IMR-90 (cell line): ENCODE data around the gene SOX11. TPM values are rescaled to one million over a fixed set of nuclear protein-coding genes. Genes with fewer than 3 reads are reported as not detected.

Source experiments
- ATAC-seq: fragments of 200-7000 bp; cut with Tn5 transposase; 2 replicates; pipeline ENCODE4 v1.9.1; 2020; ENCODE audit warnings: low read depth, mild to moderate bottlenecking, moderate library complexity
- Bru-seq: library from RNA; stranded (reverse); fragments of 400-500 nt; gene quantifications from one replicate; lab custom pipeline; 2021; lab: Mats Ljungman, UMichigan
- BruChase-seq, 2 experiments: library from RNA; stranded (reverse); fragments of 400-500 nt; gene quantifications; one replicate each; lab custom pipeline; 2021; lab: Mats Ljungman, UMichigan
- BruUV-seq: library from RNA; stranded (reverse); fragments of 400-500 nt; replicated peaks from 2 replicates; lab custom pipeline; 2021; lab: Mats Ljungman, UMichigan
- CTCF ChIA-PET: fragments of 300-600 bp; formaldehyde crosslinking; extraction: SDS; loops from one replicate; lab custom pipeline; 2021; ENCODE audit warnings: antibody characterized with exemption; lab: Yijun Ruan, JAX
- POLR2A ChIA-PET: fragments of 300-600 bp; sonication (Branson Sonifier 250); formaldehyde crosslinking; loops from one replicate; lab custom pipeline; 2022; ENCODE audit warnings: antibody characterized with exemption; ENCODE audit not compliant: unreplicated experiment; lab: Charles Lee
- DNase-seq: peaks from one replicate; pipeline ENCODE4 v3.0.0; 2013
- H2AFZ ChIP-seq: replicated peaks from 2 replicates; pipeline ENCODE3; 2013; ENCODE audit warnings: low read length, mild to moderate bottlenecking; ENCODE audit not compliant: poor library complexity
- H2AK5ac ChIP-seq: 2 replicates; pipeline ENCODE4 v1.6.1; 2013; ENCODE audit warnings: low read depth, low read length, inconsistent platforms
- H2AK9ac ChIP-seq: replicated peaks from 2 replicates; pipeline ENCODE3; 2013; ENCODE audit warnings: mild to moderate bottlenecking, low read depth, low read length, moderate library complexity; ENCODE audit not compliant: poor library complexity
- H2BK120ac ChIP-seq: 2 replicates; pipeline ENCODE4 v1.6.1; 2013; ENCODE audit warnings: low read depth, low read length, inconsistent platforms
- H2BK15ac ChIP-seq: 3 replicates; pipeline ENCODE4 v1.6.1; 2013; ENCODE audit warnings: low read depth, low read length, inconsistent platforms
- H2BK20ac ChIP-seq: 2 replicates; pipeline ENCODE4 v1.6.1; 2013; ENCODE audit warnings: low read depth, mild to moderate bottlenecking, inconsistent platforms, low read length, moderate library complexity
- H2BK5ac ChIP-seq: 2 replicates; pipeline ENCODE4 v1.6.1; 2013; ENCODE audit warnings: mild to moderate bottlenecking, low read depth, low read length, inconsistent platforms; ENCODE audit not compliant: poor library complexity, severe bottlenecking
- H3K14ac ChIP-seq: replicated peaks from 2 replicates; pipeline ENCODE4 v1.6.1; 2013; ENCODE audit warnings: low read depth, low read length, inconsistent platforms
- H3K18ac ChIP-seq: 2 replicates; pipeline ENCODE4 v1.6.1; 2013; ENCODE audit warnings: low read depth, low read length, control low read depth
- H3K23ac ChIP-seq: 2 replicates; pipeline ENCODE4 v1.6.1; 2013; ENCODE audit warnings: low read depth, low read length, inconsistent platforms
- H3K27ac ChIP-seq: 2 replicates; pipeline ENCODE4 v1.5.1; 2013; ENCODE audit warnings: mild to moderate bottlenecking, control low read depth, low read length; ENCODE audit not compliant: insufficient read depth
- H3K27me3 ChIP-seq: 2 replicates; pipeline ENCODE4 v1.6.1; 2013; ENCODE audit warnings: low read length; ENCODE audit not compliant: control insufficient read depth, insufficient read depth
- H3K36me3 ChIP-seq: 2 replicates; pipeline ENCODE4 v1.6.1; 2013; ENCODE audit warnings: low read length, mixed read lengths; ENCODE audit not compliant: control insufficient read depth, insufficient read depth
- H3K4ac ChIP-seq: 2 replicates; pipeline ENCODE4 v1.6.1; 2013; ENCODE audit warnings: low read depth, low read length, inconsistent platforms
- H3K4me1 ChIP-seq: 2 replicates; pipeline ENCODE4 v1.6.1; 2013; ENCODE audit warnings: low read length, mixed read lengths; ENCODE audit not compliant: control insufficient read depth, insufficient read depth
- H3K4me2 ChIP-seq: 2 replicates; pipeline ENCODE4 v1.6.1; 2013; ENCODE audit warnings: low read depth, mild to moderate bottlenecking, control low read depth, low read length, moderate library complexity
- H3K4me3 ChIP-seq: 2 replicates; pipeline ENCODE4 v1.5.1; 2013; ENCODE audit warnings: low read depth, mild to moderate bottlenecking, control low read depth, low read length, moderate library complexity; ENCODE audit not compliant: insufficient read depth
- H3K56ac ChIP-seq: 2 replicates; pipeline ENCODE4 v1.6.1; 2013; ENCODE audit warnings: low read length, inconsistent platforms; ENCODE audit not compliant: insufficient read depth; ENCODE audit errors: extremely low read depth
- H3K79me1 ChIP-seq, 2 experiments: 2 replicates each; pipeline ENCODE4 v1.6.1; 2013; ENCODE audit warnings: low read length in 2 of 2, inconsistent platforms in 1 of 2, low read depth in 1 of 2
- H3K9ac ChIP-seq: 2 replicates; pipeline ENCODE4 v1.6.1; 2013; ENCODE audit warnings: low read depth, low read length, control low read depth
- H3K9me1 ChIP-seq: 2 replicates; pipeline ENCODE4 v1.6.1; 2013; ENCODE audit warnings: low read length, inconsistent platforms; ENCODE audit not compliant: insufficient read depth
- H3K9me3 ChIP-seq: 2 replicates; pipeline ENCODE4 v1.6.1; 2013; ENCODE audit warnings: low read length; ENCODE audit not compliant: control insufficient read depth, insufficient read depth
- H4K20me1 ChIP-seq: 2 replicates; pipeline ENCODE4 v1.6.1; 2013; ENCODE audit warnings: low read length, inconsistent platforms; ENCODE audit not compliant: insufficient read depth
- H4K5ac ChIP-seq: 2 replicates; pipeline ENCODE4 v1.6.1; 2013; ENCODE audit warnings: mild to moderate bottlenecking, low read depth, low read length, control low read depth
- H4K8ac ChIP-seq, 2 experiments: 2 replicates each; pipeline ENCODE4 v1.6.1; 2013; ENCODE audit warnings: low read depth in 2 of 2, low read length in 2 of 2, control low read depth in 1 of 2, inconsistent platforms in 1 of 2
- H4K91ac ChIP-seq: 2 replicates; pipeline ENCODE4 v1.6.1; 2013; ENCODE audit warnings: low read depth, low read length, inconsistent platforms; ENCODE audit not compliant: insufficient read depth
- CTCF ChIP-seq: conservative IDR thresholded peaks from 2 replicates; pipeline ENCODE4 v1.5.1; 2012; ENCODE audit warnings: mild to moderate bottlenecking, low read depth, low read length, improper control_type of control experiment
- FOS ChIP-seq: fragments of 150-350 bp; IDR thresholded peaks from 2 replicates; pipeline ENCODE4 v1.6.1; 2016; ENCODE audit warnings: low read depth, low read length
- MAFK ChIP-seq: IDR thresholded peaks from 2 replicates; pipeline ENCODE4 v1.6.1; 2012; ENCODE audit warnings: low read depth, low read length, improper control_type of control experiment
- MAZ ChIP-seq: IDR thresholded peaks from 2 replicates; pipeline ENCODE4 v1.6.1; 2012; ENCODE audit warnings: low read depth, mild to moderate bottlenecking, low read length, improper control_type of control experiment, moderate library complexity, borderline replicate concordance
- MXI1 ChIP-seq: IDR thresholded peaks from 2 replicates; pipeline ENCODE4 v1.6.1; 2012; ENCODE audit warnings: low read depth, mild to moderate bottlenecking, low read length, moderate library complexity, borderline replicate concordance
- POLR2A ChIP-seq: IDR thresholded peaks from 2 replicates; pipeline ENCODE4 v1.6.1; 2012; ENCODE audit warnings: mild to moderate bottlenecking, low read depth, low read length
- RCOR1 ChIP-seq: IDR thresholded peaks from 2 replicates; pipeline ENCODE4 v1.6.1; 2012; ENCODE audit warnings: mild to moderate bottlenecking, low read length, improper control_type of control experiment; ENCODE audit not compliant: insufficient replicate concordance
- RFX5 ChIP-seq: IDR thresholded peaks from 2 replicates; pipeline ENCODE4 v1.8.0; 2012; ENCODE audit warnings: low read depth, mild to moderate bottlenecking, low read length, moderate library complexity
- SMC3 ChIP-seq: fragments of 150-350 bp; IDR thresholded peaks from 2 replicates; pipeline ENCODE4 v1.6.1; 2016; ENCODE audit warnings: low read depth, mild to moderate bottlenecking, antibody characterized with exemption, low read length, moderate library complexity
- WGBS, 2 experiments: methylation state at CpG; one replicate each; pipeline versions ENCODE4 v1.1.5 to v1.1.7; 2013; ENCODE audit warnings: missing lambda C conversion rate in 2 of 2; ENCODE audit not compliant: insufficient read length in 1 of 2; ENCODE audit errors: extremely low coverage in 2 of 2; 5-methylcytosine and 5-hydroxymethylcytosine counted together
- dilution Hi-C: fragments of 300-500 bp; cut with HindIII; formaldehyde crosslinking; loops from one replicate; pipeline ENCODE4 v1.14.3; 2018; ENCODE audit warnings: low sequenced_read_pairs; ENCODE audit not compliant: unreplicated experiment
- in situ Hi-C: fragments of 300-500 bp; cut with MboI; formaldehyde crosslinking; loops from 3 replicates; pipeline ENCODE4 v1.14.3; 2019; ENCODE audit warnings: low sequenced_read_pairs, inconsistent platforms, mixed read lengths
- intact Hi-C: fragments of 100-400 bp; cut with micrococcal nuclease; formaldehyde crosslinking; loops from 2 replicates; pipeline ENCODE4 v1.10.0; 2022
- long read RNA-seq: library from polyadenylated mRNA; unstranded; transcript quantifications from one replicate; pipeline ENCODE4 v2.0.0, GENCODE V29; 2021; ENCODE audit not compliant: unreplicated experiment
- polyA plus RNA-seq, 3 experiments: library from polyadenylated mRNA; depleted of rRNA; stranded (reverse); fragments of >200 nt; gene quantifications; 2 replicates each; pipeline ENCODE4 v1.2.3, GENCODE V29; 2012; ENCODE audit warnings: low replicate concordance in 1 of 3
- total RNA-seq: library from RNA; depleted of rRNA; stranded (reverse); fragments of >200 nt; gene quantifications from 2 replicates; pipeline ENCODE4 v1.2.3, GENCODE V29; 2012; rRNA removed
- TF ChIP-seq, protein P1 (sequence below): fragments of 150-350 bp; IDR thresholded peaks from 2 replicates; pipeline ENCODE4 v1.6.1; 2017; ENCODE audit warnings: mild to moderate bottlenecking, antibody characterized with exemption, low read length, low read depth
- TF ChIP-seq, protein P2 (sequence below): fragments of 150-350 bp; IDR thresholded peaks from 2 replicates; pipeline ENCODE4 v1.6.1; 2016; ENCODE audit warnings: low read depth, mild to moderate bottlenecking, low read length, moderate library complexity, borderline replicate concordance

Gene SOX11
- 2.2 and 4.7 TPM in 2 replicates for total RNA-seq
- 1.9 and 2.2 TPM in 2 replicates for polyA plus RNA-seq (2012; rRNA removed)
- polyA plus RNA-seq (2012; cell fraction: cytosol; rRNA removed) = 0.78 and 1.3 TPM in 2 replicates
- polyA plus RNA-seq (2012; cell fraction: nucleus; rRNA removed; ENCODE audit: low replicate concordance) = 2.7 and 3.1 TPM in 2 replicates
- percentile 61 among the genes with signal in this experiment for Bru-seq, nascent RNA
- BruChase-seq, experiment 1, labeled RNA remaining after a 6-hour chase = percentile 85 among the genes with signal in this experiment
- percentile 93 among the genes with signal in this experiment for BruChase-seq, experiment 2, labeled RNA remaining after a 2-hour chase
- long read RNA-seq, full-length matches to known transcripts = 8 of 9 reads
- long read RNA-seq, partial matches to known transcripts = 0 of 9 reads
- long read RNA-seq, other reads (novel, unspliced or antisense) = 1 of 9 reads

DNA sequence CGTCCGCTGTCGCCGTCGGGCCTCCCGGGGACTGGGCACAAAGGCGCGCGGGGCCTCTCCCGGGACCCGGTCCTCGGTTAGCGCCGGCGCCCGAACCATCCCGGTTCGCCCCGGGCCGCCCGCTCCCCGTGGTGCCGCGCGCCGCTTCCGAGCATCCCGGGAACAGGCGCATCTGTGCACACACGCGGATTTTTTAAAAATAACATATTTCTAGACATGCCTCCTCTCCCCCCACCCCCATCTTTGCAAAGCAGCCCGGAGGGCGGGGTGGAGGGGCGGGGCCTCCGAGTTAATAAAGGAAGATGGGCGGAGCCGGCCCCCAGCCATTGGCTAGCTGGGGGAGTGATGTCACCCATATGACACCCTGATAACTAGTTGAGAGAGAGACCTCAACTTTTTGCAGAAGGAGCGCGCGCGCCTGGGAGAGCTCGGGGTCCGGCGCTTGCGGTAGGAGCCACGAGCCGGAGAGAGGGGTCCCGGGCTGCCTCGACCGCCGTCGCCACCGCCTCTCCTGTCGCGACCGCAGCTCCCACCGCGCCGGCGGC lies at the start of gene SOX11:
SOX11 (plus strand) TSS at position 400 of the 545 bp plus-strand sequence. CDS start 338 bp downstream, outside the sequence.
- POLR2A ChIA-PET = no interaction called here
- Histone ChIP-seq H4K91ac (peak within 1 kb of the TSS; percentile 32; the same call in 1 of the 2 replicates), H3K23ac (peak within 1 kb of the TSS; percentile 92), H3K4me2 (peak within 1 kb of the TSS; percentile 90), H3K56ac (peak within 1 kb of the TSS; percentile 94), H2AK5ac (peak within 1 kb of the TSS; percentile 30; the same call in 1 of the 2 replicates), H3K4ac (peak within 1 kb of the TSS; percentile 64; the same call in 1 of the 2 replicates), H2BK120ac (peak within 1 kb of the TSS; percentile 29), H2AK9ac (peak within 1 kb of the TSS; percentile 80), H2AFZ (peak within 1 kb of the TSS; percentile 89), H3K9me1 (no peaks in the 10 kb centered on the region), H3K79me1 (peaks cover 0 to 8% of the 10 kb centered on the region in 2 experiments; a peak in 2 of 4 replicates), H3K18ac (0 out of 2 replicates have a peak within 1 kb of the TSS, but pooled peaks have one; percentile 31), H3K4me1 (peaks cover 1% of the 10 kb centered on the region; the same call in 1 of the 2 replicates), H3K27me3 (no peaks in the 10 kb centered on the region), H2BK20ac (0 out of 2 replicates have a peak within 1 kb of the TSS, but pooled peaks have one; percentile 14), H2BK5ac (peak within 1 kb of the TSS; percentile 66), H4K8ac (peak within 1 kb of the TSS in 1 of 2 experiments; percentile 76; a peak in 1 of 4 replicates), H2BK15ac (no peak within 1 kb of the TSS), H4K5ac (no peak within 1 kb of the TSS), H3K9me3 (no peaks in the 10 kb centered on the region), H3K9ac (peak within 1 kb of the TSS; percentile 71), H3K27ac (peak within 1 kb of the TSS; percentile 77), H3K36me3 (no peaks in the 10 kb centered on the region), H3K4me3 (peak within 1 kb of the TSS; percentile 74), H3K14ac (peak within 1 kb of the TSS; percentile 81), H4K20me1 (peaks cover 12% of the 10 kb centered on the region; the same call in 1 of the 2 replicates)
- ATAC-seq = peak; percentile 78
- peak; percentile 95 for DNase-seq
- 0% methylated on average over 2 of the region's 60 CpGs; no CpG with 5 or more reads in 1 of the 2 experiments for WGBS, 2 experiments
- in situ Hi-C loops (no loop called here), dilution Hi-C loops (no loop called here), intact Hi-C loops (loop anchor here (2.0 to 5.0 kb wide), 2 partner anchors 223 to 490 kb away; no protein-coding TSS in a partner anchor)
- CTCF ChIA-PET = interaction anchor here (0.5 kb wide), 1 partner anchor 423 kb away, joined by 3 read pairs; no protein-coding TSS in a partner anchor
- BruUV-seq = no TSS peak
- TF ChIP-seq POLR2A (peak; percentile 91), CTCF (no peak), RCOR1 (no peak), SMC3 (no peak), MXI1 (peak; percentile 33; the same call in 1 of the 2 replicates), FOS (no peak), RFX5 (no peak), MAZ (peak; percentile 88), MAFK (no peak)
- TF ChIP-seq, protein P1, sequence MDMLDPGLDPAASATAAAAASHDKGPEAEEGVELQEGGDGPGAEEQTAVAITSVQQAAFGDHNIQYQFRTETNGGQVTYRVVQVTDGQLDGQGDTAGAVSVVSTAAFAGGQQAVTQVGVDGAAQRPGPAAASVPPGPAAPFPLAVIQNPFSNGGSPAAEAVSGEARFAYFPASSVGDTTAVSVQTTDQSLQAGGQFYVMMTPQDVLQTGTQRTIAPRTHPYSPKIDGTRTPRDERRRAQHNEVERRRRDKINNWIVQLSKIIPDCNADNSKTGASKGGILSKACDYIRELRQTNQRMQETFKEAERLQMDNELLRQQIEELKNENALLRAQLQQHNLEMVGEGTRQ = no peak
- TF ChIP-seq, protein P2, sequence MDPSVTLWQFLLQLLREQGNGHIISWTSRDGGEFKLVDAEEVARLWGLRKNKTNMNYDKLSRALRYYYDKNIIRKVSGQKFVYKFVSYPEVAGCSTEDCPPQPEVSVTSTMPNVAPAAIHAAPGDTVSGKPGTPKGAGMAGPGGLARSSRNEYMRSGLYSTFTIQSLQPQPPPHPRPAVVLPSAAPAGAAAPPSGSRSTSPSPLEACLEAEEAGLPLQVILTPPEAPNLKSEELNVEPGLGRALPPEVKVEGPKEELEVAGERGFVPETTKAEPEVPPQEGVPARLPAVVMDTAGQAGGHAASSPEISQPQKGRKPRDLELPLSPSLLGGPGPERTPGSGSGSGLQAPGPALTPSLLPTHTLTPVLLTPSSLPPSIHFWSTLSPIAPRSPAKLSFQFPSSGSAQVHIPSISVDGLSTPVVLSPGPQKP = no peak
